Right renal cortex interstitium (tissue), 3 donors: ENCODE data around the gene HNF1B. TPM values are rescaled to one million over a fixed set of nuclear protein-coding genes. Genes with fewer than 3 reads are reported as not detected.
A peak's percentile ranks its signal among the peaks of the same experiment; 100 is the strongest.

Experiments used
- DNase-seq, 3 donors: peaks; one replicate each; pipeline ENCODE4 v3.0.0-alpha.2; 2013; ENCODE audit warnings: low read depth in 3 of 3, low spot score in 2 of 3
- polyA plus RNA-seq, 3 donors: library from polyadenylated mRNA; unstranded; fragments of 120-200 nt; gene quantifications; one replicate each; pipeline ENCODE4 v1.2.1, GENCODE V29; 2013; ENCODE audit not compliant: insufficient read length in 3 of 3

Gene HNF1B
- polyA plus RNA-seq, 3 donors, result 110 to 113 (median 112) TPM

- DNase-seq, result no peak
These were observed 70.3 kb downstream of the HNF1B start for GRCh38 chr17:37674511-37674910.

- DNase-seq, result no peak
These were observed 71.5 kb downstream of the HNF1B start for GRCh38 chr17:37673386-37673785.

DNA sequence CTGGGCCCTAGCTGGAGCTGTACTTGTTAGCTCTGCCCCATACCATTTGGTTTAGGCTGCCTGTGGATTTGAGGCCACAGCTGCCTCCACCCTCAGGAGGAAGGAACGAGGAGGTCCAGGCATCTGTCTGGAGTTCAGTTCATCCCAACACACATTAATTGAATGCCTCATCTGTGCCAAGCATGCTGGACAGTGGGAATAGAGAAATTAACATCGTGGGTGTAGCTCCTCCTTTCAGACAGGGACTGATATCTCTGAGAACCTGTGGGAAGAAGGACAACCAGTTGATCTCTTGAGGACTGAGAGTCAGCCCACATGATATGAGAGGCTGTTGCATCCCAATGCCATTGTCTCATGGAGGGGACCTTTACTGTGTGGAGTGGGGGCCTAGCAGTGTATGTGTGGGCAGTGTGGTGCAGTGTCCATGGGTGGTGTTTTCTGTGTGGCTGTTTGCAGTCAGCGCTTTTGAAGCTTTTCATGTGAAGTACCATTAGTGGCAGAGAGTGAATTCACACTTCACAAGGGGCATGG is 72.2 kb downstream of the HNF1B start:
- DNase-seq, result no peak

DNA sequence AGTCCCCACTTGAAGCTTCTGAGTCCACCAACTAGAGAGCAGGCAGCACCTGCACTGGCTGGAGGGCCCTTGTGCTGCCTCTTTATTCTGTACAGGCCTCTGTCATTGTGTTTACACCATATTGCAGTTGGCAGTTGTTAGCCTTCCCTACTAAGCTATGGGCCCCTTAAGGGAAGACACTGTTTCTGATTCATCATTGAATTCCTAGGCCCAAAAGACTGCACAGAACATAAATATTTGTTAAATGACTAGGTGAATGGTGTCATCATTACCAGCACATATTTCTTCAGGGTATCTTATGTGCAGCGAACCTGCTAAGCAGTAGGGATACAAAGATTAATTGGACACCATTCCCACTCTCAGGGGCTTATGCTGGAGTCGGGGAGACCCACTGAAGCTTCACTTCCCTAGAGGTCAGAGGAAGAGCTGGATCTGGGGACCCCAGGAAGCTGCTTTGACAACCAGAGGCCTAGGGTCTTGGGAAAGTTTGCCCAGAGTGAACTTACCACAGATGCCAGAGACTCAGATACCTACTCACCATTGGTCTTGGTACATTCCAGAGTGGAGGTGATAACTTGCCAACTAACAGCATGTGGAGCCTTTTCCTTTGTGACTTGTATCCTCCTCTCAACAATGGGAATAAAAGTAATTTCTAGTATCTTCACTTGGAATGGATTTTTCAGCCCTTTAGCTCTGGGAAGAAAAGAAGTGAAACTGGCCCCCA is 72.9 kb downstream of the HNF1B start:
- no peak for DNase-seq

- no peak for DNase-seq
These were observed 73.6 kb downstream of the HNF1B start for GRCh38 chr17:37671028-37671823.

- no peak for DNase-seq
These were observed 77.8 kb downstream of the HNF1B start for GRCh38 chr17:37667039-37667438.

- DNase-seq, result no peak
These were observed 80.6 kb downstream of the HNF1B start for GRCh38 chr17:37664214-37664613.

- no peak for DNase-seq
These were observed 82.5 kb downstream of the HNF1B start for GRCh38 chr17:37662353-37662752.

DNA sequence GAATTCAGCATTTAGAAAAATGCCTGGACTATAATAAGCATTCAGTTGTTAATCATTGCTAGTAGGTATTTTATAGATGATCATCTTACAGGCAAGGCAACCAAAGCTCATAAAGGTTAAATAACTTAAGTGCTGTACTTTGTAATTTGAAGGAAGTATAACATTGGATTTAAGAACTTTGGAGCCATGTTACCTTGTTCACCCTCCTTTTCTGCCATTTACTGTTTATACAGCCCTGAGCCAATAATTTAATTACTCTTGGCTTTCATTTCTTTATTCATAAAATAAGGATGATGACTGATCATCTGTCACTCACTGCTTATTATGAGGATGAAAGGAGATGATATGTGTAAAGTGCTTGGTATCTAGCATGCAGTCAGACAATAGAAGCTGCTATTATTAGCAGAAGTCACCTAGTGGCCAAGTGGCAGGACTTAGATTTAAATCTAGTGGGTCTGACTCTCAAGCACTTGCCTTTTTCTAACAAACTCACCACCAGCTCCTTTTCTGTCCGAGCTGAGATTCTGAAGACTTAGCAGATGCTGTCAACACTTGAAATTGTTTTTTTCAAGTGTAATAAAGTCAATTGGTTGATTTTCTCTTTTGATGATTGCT is 83.4 kb downstream of the HNF1B start:
- no peak for DNase-seq

GRCh38 chr17:37659925-37660324 is 84.9 kb downstream of the HNF1B start:
- no peak for DNase-seq

GRCh38 chr17:37657202-37657601 is 87.7 kb downstream of the HNF1B start:
- no peak for DNase-seq

- no peak for DNase-seq
These were observed 93.0 kb downstream of the HNF1B start for GRCh38 chr17:37651849-37652248.

DNA sequence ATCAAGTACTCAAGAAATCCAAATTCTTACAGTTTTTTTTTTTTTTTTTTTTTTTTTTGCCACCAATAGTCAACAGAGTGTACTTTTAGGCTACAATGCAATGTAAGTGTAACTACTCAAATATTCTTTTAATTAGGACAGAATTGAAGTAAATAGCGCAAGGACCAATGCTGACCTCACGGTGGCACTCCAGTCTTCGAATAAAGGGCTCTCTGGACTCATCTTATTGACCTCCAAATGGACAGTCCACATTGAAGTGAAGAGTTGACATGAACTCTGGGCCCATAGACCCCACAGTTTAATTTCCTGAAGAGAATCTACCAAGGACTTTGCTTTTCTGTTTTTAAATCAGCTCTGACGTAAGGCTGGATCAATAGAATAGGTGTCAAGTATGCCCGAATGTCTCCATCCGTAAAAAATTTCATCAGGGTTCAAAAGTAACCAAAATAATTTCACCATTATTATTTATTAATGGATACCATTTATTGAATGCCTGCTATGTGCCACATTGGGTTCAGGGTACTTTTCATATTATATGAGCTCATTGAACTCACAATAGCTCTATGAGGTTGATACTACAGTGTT is 94.3 kb downstream of the HNF1B start:
- no peak for DNase-seq

GRCh38 chr17:37648555-37648954 is 96.3 kb downstream of the HNF1B start:
- DNase-seq, result no peak

GRCh38 chr17:37647856-37648255 is 97.0 kb downstream of the HNF1B start:
- DNase-seq, result no peak

- no peak for DNase-seq
These were observed 101.0 kb downstream of the HNF1B start for GRCh38 chr17:37643869-37644268.

GRCh38 chr17:37643118-37643766 is 101.6 kb downstream of the HNF1B start, which contains the start of gene DDX52:
Gene DDX52 (minus strand): TSS chr17:37643446. CDS start chr17:37643420, 26 bp downstream.
- DNase-seq, result peak; percentile 82 to 87 (median 87)

DNA sequence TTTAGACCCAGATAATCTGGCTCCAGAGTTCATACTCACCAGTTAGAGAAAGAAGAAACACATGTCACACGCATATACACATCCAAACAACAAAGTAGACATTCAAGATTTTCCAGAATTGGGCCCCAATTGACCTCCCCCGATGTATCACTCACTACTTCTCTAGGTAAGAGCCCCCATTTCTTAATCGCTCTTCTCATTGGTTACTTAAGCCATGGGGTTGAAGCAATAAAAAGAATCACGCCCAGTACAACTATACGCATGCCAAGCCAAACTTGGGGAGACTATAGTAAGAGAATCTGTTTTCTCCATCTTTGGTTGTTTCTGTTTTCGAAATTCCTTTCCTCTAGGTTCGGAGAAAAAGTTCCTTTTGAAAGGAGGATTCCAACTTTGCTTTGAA is 102.2 kb downstream of the HNF1B start:
- peak in 1 of 3 donors; percentile 32 for DNase-seq

DNA sequence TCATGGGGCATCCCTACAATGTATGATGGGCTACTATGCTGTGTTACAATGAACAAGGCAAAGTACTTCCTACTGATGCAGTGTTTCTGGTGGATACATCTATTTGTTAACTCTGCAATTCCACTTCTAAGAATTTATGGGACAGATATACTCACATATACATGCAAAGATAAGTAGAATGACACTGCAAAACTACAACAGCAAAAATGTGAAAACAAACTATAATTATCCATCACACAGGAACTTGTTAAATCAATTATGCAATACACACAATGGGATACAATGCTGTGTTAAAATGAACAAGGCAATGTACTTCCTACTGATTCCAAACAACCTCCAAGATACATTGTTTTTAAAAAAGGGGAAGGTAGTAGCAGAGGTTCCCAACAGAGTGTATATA is 104.8 kb downstream of the HNF1B start:
- no peak for DNase-seq

DNA sequence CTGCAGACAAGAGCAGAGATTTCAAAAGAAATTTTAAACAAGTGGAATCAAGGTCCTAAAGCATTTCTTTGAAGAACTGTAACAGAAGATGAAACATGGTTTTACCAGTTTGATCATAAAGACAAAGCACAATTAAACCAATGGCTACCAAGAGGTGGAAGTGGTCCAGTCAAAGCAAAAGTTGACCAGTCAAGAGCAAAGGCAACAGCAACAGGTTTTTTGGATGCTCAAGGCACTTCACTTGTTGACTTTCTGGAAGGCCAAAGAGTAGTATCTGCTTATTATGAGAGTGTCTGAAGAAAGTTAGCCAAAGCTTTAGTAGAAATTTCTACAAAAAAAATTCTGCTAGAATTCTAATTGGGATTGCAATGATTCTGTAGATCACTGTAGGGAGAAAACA is 106.9 kb downstream of the HNF1B start:
- no peak for DNase-seq
